HEK293 (cell line): ENCODE measurements around the gene NXPE4.
A peak's percentile ranks its signal among the peaks of the same experiment; 100 is the strongest.

Experiments used
- CTCF ChIA-PET: fragments of 350-600 bp; formaldehyde crosslinking; extraction: SDS; loops from one replicate; lab custom pipeline; 2021; ENCODE audit warnings: antibody characterized with exemption; lab: Yijun Ruan, JAX
- POLR2A ChIA-PET: fragments of 300-600 bp; formaldehyde crosslinking; extraction: SDS; loops from one replicate; lab custom pipeline; 2020; ENCODE audit warnings: antibody characterized with exemption, inconsistent platforms; lab: Yijun Ruan, JAX
- H3K27ac ChIP-seq: fragments of 200-500 bp; sonication (Bioruptor generic); 2 replicates; pipeline ENCODE4 v1.5.1; 2014; ENCODE audit warnings: low read depth, low read length, control low read depth, inconsistent platforms; ENCODE audit errors: extremely low read depth
- H3K36me3 ChIP-seq, 2 experiments: fragments of 200-500 bp in 1 of 2; sonication (Bioruptor generic) in 1 of 2; 1 replicate in 1 of 2; 2 replicates in 1 of 2; pipeline ENCODE4 v1.5.1; 2014 to 2017; ENCODE audit warnings: inconsistent platforms in 2 of 2, low read length in 2 of 2; ENCODE audit not compliant: control insufficient read depth in 2 of 2, insufficient read depth in 1 of 2
- H3K4me1 ChIP-seq: fragments of 200-500 bp; sonication (Bioruptor generic); 2 replicates; pipeline ENCODE4 v1.5.1; 2014; ENCODE audit warnings: mild to moderate bottlenecking, low read length, inconsistent platforms; ENCODE audit not compliant: control insufficient read depth, insufficient read depth
- H3K4me3 ChIP-seq: 2 replicates; pipeline ENCODE4 v1.5.1; 2011; ENCODE audit warnings: low read depth, mild to moderate bottlenecking, control low read depth, low read length, moderate library complexity
- H3K9me3 ChIP-seq: fragments of 200-500 bp; sonication (Bioruptor generic); 2 replicates; pipeline ENCODE4 v1.5.1; 2014; ENCODE audit warnings: low read depth, low read length, inconsistent platforms; ENCODE audit not compliant: control insufficient read depth, insufficient read depth
- FEZF1 ChIP-seq: fragments of 450-650 bp; formaldehyde crosslinking; IDR thresholded peaks from 2 replicates; pipeline ENCODE4 v1.5.1; 2016; ENCODE audit warnings: missing biosample characterization, missing genetic modification characterization
- GLIS1 ChIP-seq: fragments of 450-650 bp; formaldehyde crosslinking; IDR thresholded peaks from 2 replicates; pipeline ENCODE4 v1.5.1; 2016; ENCODE audit warnings: missing biosample characterization, missing genetic modification characterization
- HOXC10 ChIP-seq: sonication (generic); formaldehyde crosslinking; IDR thresholded peaks from 2 replicates; pipeline ENCODE4 v1.8.1; 2023; ENCODE audit warnings: mild to moderate bottlenecking, missing genetic modification reagents
- SETDB1 ChIP-seq: IDR thresholded peaks from one replicate; pipeline ENCODE4 v1.6.1; 2017; ENCODE audit warnings: mild to moderate bottlenecking, low read length, moderate library complexity, mixed read lengths; ENCODE audit not compliant: insufficient read length
- TRIM28 ChIP-seq: IDR thresholded peaks from 2 replicates; pipeline ENCODE4 v1.6.1; 2011; ENCODE audit warnings: low read length, control low read depth, borderline replicate concordance
- ZNF138 ChIP-seq: fragments of 450-650 bp; formaldehyde crosslinking; IDR thresholded peaks from 2 replicates; pipeline ENCODE4 v1.5.1; 2016; ENCODE audit warnings: missing biosample characterization, missing genetic modification characterization, borderline replicate concordance
- ZNF174 ChIP-seq: fragments of 450-650 bp; formaldehyde crosslinking; IDR thresholded peaks from 2 replicates; pipeline ENCODE4 v1.5.0; 2017; ENCODE audit warnings: missing biosample characterization, mild to moderate bottlenecking, missing genetic modification characterization
- ZNF426 ChIP-seq: fragments of 450-650 bp; formaldehyde crosslinking; IDR thresholded peaks from 2 replicates; pipeline ENCODE4 v1.5.1; 2017; ENCODE audit warnings: missing biosample characterization, missing genetic modification characterization, mild to moderate bottlenecking, inconsistent platforms, moderate library complexity
- ZNF501 ChIP-seq: fragments of 450-650 bp; formaldehyde crosslinking; IDR thresholded peaks from 2 replicates; pipeline ENCODE4 v1.5.1; 2016; ENCODE audit warnings: missing biosample characterization, missing genetic modification characterization
- ZNF585B ChIP-seq: fragments of 450-650 bp; formaldehyde crosslinking; IDR thresholded peaks from 2 replicates; pipeline ENCODE4 v1.5.1; 2016; ENCODE audit warnings: missing biosample characterization, missing genetic modification characterization
- ZNF654 ChIP-seq: fragments of 450-650 bp; formaldehyde crosslinking; IDR thresholded peaks from 2 replicates; pipeline ENCODE4 v1.5.1; 2016; ENCODE audit warnings: low read depth, missing biosample characterization, missing genetic modification characterization
- ZNF664 ChIP-seq: fragments of 450-650 bp; formaldehyde crosslinking; IDR thresholded peaks from 2 replicates; pipeline ENCODE4 v1.5.1; 2016; ENCODE audit warnings: missing biosample characterization, missing genetic modification characterization
- ZNF677 ChIP-seq: fragments of 450-650 bp; IDR thresholded peaks from 2 replicates; pipeline ENCODE4 v1.5.0; 2018; ENCODE audit warnings: missing biosample characterization, mild to moderate bottlenecking, missing genetic modification characterization, moderate library complexity
- ZNF768 ChIP-seq: fragments of 450-650 bp; formaldehyde crosslinking; IDR thresholded peaks from 2 replicates; pipeline ENCODE4 v1.5.1; 2018; ENCODE audit warnings: missing biosample characterization, mild to moderate bottlenecking, missing genetic modification characterization
- ZNF777 ChIP-seq: fragments of 450-650 bp; formaldehyde crosslinking; IDR thresholded peaks from 2 replicates; pipeline ENCODE4 v1.5.1; 2017; ENCODE audit warnings: missing biosample characterization, missing genetic modification characterization, borderline replicate concordance
- ZNF785 ChIP-seq: fragments of 450-650 bp; formaldehyde crosslinking; IDR thresholded peaks from 2 replicates; pipeline ENCODE4 v1.5.1; 2016; ENCODE audit warnings: missing biosample characterization, missing genetic modification characterization
- TF ChIP-seq, protein P1 (sequence below): fragments of 450-650 bp; formaldehyde crosslinking; IDR thresholded peaks from 2 replicates; pipeline ENCODE4 v1.5.1; 2016; ENCODE audit warnings: missing biosample characterization, missing genetic modification characterization
- TF ChIP-seq, protein P2 (sequence below): fragments of 450-650 bp; formaldehyde crosslinking; IDR thresholded peaks from 2 replicates; pipeline ENCODE4 v1.5.1; 2016; ENCODE audit warnings: missing biosample characterization, missing genetic modification characterization
- TF ChIP-seq, protein P3 (sequence below): fragments of 450-650 bp; formaldehyde crosslinking; IDR thresholded peaks from 2 replicates; pipeline ENCODE4 v1.5.1; 2017; ENCODE audit warnings: missing biosample characterization, missing genetic modification characterization

The NXPE4 gene

DNA sequence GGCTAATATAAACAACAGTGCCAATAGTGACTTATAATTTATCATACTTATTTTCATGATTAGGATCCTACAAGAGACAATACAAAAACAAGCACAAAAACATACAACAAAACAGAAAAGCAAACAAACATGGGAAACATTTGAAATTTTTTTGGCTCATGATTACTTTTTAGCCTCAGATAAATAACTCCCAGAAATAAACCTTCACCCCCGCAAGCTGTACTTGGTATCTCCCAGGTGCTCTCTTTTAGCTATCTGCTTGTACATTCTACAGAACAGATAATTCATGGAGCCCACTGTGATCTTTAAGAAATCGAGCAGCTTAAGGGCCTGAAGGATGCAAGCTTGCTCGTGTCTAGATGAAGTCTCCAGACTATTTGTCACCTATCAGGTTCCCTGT, 883 bp downstream of the NXPE4 start:
- POLR2A ChIA-PET: no interaction called here
- CTCF ChIA-PET: no interaction called here
- no peak overlapping the region for H3K4me3 ChIP-seq

DNA sequence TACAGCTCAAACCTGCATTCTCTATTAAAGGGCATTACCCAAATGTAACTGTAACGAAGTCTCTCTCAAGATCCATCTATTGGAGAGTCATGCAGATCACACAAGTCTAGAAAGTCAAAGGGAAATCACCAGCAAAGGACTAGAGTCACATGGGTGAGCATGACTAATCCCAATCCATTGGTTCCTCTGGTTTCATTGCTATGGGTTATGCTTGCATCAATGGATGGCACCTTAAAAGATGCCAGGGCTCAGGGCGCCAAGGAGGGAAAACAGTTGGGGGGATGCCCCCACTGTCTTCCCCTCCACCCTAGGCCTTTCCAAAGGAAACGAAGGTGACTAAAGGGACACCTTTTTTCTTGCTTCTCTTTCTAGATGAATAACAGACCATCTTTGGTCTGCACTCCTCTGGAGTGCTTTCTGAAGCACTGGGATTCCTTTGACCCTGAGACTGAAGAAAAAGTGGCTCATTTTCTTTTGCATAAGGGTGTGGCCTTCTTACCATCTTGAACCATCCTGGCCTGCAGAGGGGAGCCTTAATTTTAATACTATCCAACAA, 8.1 kb downstream of the NXPE4 start:
- no peak overlapping the region for H3K4me3 ChIP-seq
- CTCF ChIA-PET: interaction anchor here (0.6 to 1.2 kb wide), 5 partner anchors 247 to 693 kb away, joined by 3 to 5 read pairs (median 4); no protein-coding TSS in a partner anchor
- H3K4me1 ChIP-seq: no peaks in the 10 kb centered on the region
- H3K27ac ChIP-seq: no peak overlapping the region
- no peak for TF ChIP-seq FEZF1 (tag by site-specific recombination)
- peak; percentile 91 for TF ChIP-seq SETDB1
- TF ChIP-seq TRIM28: peak; percentile 98; the same call in 1 of the 2 replicates
- TF ChIP-seq, all 188 proteins: peak for 2
- Histone ChIP-seq H3K36me3 (no peaks in the 10 kb centered on the region), H3K9me3 (no peaks in the 10 kb centered on the region)
- POLR2A ChIA-PET: no interaction called here

More for the DNA sequence above, 883 bp downstream of the NXPE4 start:
- Histone ChIP-seq H3K9me3 (no peaks in the 10 kb centered on the region), H3K27ac (no peak overlapping the region), H3K4me1 (no peaks in the 10 kb centered on the region)
- TF ChIP-seq, protein P1, sequence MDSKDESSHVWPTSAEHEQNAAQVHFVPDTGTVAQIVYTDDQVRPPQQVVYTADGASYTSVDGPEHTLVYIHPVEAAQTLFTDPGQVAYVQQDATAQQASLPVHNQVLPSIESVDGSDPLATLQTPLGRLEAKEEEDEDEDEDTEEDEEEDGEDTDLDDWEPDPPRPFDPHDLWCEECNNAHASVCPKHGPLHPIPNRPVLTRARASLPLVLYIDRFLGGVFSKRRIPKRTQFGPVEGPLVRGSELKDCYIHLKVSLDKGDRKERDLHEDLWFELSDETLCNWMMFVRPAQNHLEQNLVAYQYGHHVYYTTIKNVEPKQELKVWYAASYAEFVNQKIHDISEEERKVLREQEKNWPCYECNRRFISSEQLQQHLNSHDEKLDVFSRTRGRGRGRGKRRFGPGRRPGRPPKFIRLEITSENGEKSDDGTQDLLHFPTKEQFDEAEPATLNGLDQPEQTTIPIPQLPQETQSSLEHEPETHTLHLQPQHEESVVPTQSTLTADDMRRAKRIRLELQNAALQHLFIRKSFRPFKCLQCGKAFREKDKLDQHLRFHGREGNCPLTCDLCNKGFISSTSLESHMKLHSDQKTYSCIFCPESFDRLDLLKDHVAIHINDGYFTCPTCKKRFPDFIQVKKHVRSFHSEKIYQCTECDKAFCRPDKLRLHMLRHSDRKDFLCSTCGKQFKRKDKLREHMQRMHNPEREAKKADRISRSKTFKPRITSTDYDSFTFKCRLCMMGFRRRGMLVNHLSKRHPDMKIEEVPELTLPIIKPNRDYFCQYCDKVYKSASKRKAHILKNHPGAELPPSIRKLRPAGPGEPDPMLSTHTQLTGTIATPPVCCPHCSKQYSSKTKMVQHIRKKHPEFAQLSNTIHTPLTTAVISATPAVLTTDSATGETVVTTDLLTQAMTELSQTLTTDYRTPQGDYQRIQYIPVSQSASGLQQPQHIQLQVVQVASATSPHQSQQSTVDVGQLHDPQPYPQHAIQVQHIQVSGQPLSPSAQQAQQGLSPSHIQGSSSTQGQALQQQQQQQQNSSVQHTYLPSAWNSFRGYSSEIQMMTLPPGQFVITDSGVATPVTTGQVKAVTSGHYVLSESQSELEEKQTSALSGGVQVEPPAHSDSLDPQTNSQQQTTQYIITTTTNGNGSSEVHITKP (tag by site-specific recombination): peak; percentile 62
- TF ChIP-seq ZNF777 (tag by site-specific recombination): no peak
- TF ChIP-seq, all 188 proteins: peak for 1
- no peaks in the 10 kb centered on the region for H3K36me3 ChIP-seq

DNA sequence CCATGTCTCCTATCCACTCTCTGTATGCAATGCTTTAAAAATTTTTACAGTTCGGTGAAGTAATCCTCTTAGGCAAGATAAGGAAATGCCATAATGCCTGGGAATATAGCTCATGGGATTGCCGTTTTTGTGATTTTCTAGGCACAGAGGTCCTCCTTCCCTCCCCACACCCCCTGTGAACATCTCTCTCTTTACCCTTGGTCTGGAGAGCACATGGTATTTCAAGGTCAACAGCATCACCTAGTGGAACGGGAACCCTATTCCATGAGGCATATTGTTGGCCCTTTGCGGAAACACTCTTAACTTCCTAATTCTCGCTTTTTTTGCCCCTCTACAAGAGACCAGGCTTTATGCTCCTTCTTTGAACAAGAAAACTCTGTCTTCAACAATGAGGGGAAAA, 8.8 kb downstream of the NXPE4 start:
- ChIA-PET CTCF (interaction anchor here (1.0 kb wide), 2 partner anchors 298 to 324 kb away, joined by 3 to 4 read pairs; no protein-coding TSS in a partner anchor), POLR2A (no interaction called here)
- TF ChIP-seq ZNF768 (tag by site-specific recombination) (no peak), HOXC10 (CRISPR knock-in tag) (no peak), ZNF654 (peak; percentile 57)

DNA sequence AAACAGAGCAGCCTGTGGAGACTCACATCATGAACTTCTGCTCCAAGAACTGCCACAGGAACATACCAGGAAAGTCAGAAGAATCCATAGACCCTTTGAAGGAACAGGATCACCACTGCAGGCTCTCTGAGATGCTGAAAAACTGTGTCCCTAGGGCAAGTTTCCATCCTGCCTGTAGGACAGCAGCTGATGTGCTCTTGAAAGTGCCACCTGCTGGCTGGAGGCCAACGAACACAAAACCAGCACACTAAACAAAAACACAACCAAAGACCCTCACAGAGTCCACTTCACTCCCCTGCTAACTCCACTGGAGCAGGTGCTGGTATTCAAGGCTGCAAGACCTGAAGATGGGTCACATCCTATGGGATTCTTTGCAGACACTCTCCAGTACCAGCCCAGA, 23.9 kb downstream of the NXPE4 start:
- Histone ChIP-seq H3K4me3 (no peak overlapping the region), H3K9me3 (no peaks in the 10 kb centered on the region), H3K27ac (no peak overlapping the region), H3K4me1 (no peaks in the 10 kb centered on the region), H3K36me3 (no peaks in the 10 kb centered on the region)
- ChIA-PET POLR2A (no interaction called here), CTCF (no interaction called here)
- TF ChIP-seq, protein P2, sequence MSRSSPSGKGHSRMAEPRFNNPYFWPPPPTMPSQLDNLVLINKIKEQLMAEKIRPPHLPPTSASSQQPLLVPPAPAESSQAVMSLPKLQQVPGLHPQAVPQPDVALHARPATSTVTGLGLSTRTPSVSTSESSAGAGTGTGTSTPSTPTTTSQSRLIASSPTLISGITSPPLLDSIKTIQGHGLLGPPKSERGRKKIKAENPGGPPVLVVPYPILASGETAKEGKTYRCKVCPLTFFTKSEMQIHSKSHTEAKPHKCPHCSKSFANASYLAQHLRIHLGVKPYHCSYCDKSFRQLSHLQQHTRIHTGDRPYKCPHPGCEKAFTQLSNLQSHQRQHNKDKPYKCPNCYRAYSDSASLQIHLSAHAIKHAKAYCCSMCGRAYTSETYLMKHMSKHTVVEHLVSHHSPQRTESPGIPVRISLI (tag by site-specific recombination): no peak
- no peak for TF ChIP-seq ZNF174 (tag by site-specific recombination)
- no peak for TF ChIP-seq GLIS1 (tag by site-specific recombination)
- no peak for TF ChIP-seq ZNF677 (tag by site-specific recombination)
- TF ChIP-seq ZNF501 (tag by site-specific recombination): no peak
- TF ChIP-seq, protein P3, sequence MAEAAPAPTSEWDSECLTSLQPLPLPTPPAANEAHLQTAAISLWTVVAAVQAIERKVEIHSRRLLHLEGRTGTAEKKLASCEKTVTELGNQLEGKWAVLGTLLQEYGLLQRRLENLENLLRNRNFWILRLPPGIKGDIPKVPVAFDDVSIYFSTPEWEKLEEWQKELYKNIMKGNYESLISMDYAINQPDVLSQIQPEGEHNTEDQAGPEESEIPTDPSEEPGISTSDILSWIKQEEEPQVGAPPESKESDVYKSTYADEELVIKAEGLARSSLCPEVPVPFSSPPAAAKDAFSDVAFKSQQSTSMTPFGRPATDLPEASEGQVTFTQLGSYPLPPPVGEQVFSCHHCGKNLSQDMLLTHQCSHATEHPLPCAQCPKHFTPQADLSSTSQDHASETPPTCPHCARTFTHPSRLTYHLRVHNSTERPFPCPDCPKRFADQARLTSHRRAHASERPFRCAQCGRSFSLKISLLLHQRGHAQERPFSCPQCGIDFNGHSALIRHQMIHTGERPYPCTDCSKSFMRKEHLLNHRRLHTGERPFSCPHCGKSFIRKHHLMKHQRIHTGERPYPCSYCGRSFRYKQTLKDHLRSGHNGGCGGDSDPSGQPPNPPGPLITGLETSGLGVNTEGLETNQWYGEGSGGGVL (tag by site-specific recombination): no peak
- no peak for TF ChIP-seq ZNF664 (tag by site-specific recombination)
- TF ChIP-seq ZNF785 (tag by site-specific recombination): no peak
- no peak for TF ChIP-seq ZNF585B
- no peak for TF ChIP-seq ZNF426 (tag by site-specific recombination)
- TF ChIP-seq ZNF138 (tag by site-specific recombination): no peak

More for the DNA sequence above, 8.8 kb downstream of the NXPE4 start:
- Histone ChIP-seq H3K9me3 (no peaks in the 10 kb centered on the region), H3K27ac (no peak overlapping the region), H3K4me3 (no peak overlapping the region), H3K4me1 (no peaks in the 10 kb centered on the region), H3K36me3 (no peaks in the 10 kb centered on the region)
